DOHH2 (cell line): ENCODE results near the gene SIPA1.

ENCODE experiments used
- H3F3A ChIP-seq: fragments of 200-600 bp; sonication (generic), shearing (Covaris generic); 2 replicates; pipeline ENCODE4 v1.6.0; 2016; ENCODE audit warnings: antibody characterized with exemption, mild to moderate bottlenecking; ENCODE audit not compliant: control insufficient read depth, insufficient read depth
- H3K27ac ChIP-seq: fragments of 200-600 bp; sonication (generic); 2 replicates; pipeline ENCODE4 v1.5.1; 2014; ENCODE audit warnings: low read depth, mild to moderate bottlenecking, low read length, moderate library complexity
- H3K27me3 ChIP-seq: fragments of 200-600 bp; sonication (generic); 2 replicates; pipeline ENCODE4 v1.6.1; 2014; ENCODE audit warnings: mild to moderate bottlenecking, low read length, mixed read lengths; ENCODE audit not compliant: control insufficient read depth
- H3K36me3 ChIP-seq: fragments of 200-600 bp; sonication (generic); 2 replicates; pipeline ENCODE4 v1.6.1; 2014; ENCODE audit warnings: mild to moderate bottlenecking, low read length, moderate library complexity, mixed read lengths; ENCODE audit not compliant: control insufficient read depth
- H3K4me1 ChIP-seq: fragments of 200-600 bp; sonication (generic); 2 replicates; pipeline ENCODE4 v1.6.1; 2014; ENCODE audit warnings: mild to moderate bottlenecking, low read length, mixed read lengths; ENCODE audit not compliant: control insufficient read depth
- H3K4me2 ChIP-seq: fragments of 200-600 bp; sonication (generic); 2 replicates; pipeline ENCODE4 v1.6.0; 2014; ENCODE audit warnings: mild to moderate bottlenecking, low read length, moderate library complexity
- H3K4me3 ChIP-seq: fragments of 200-600 bp; sonication (generic); 2 replicates; pipeline ENCODE4 v1.5.1; 2014; ENCODE audit warnings: mild to moderate bottlenecking, low read length, mixed read lengths
- H3K79me2 ChIP-seq: fragments of 200-600 bp; sonication (generic); 2 replicates; pipeline ENCODE4 v1.6.1; 2014; ENCODE audit warnings: mild to moderate bottlenecking, low read length, mixed read lengths; ENCODE audit not compliant: control insufficient read depth
- H3K9me2 ChIP-seq: fragments of 200-600 bp; sonication (generic); replicated peaks from 2 replicates; pipeline ENCODE4 v1.6.1; 2014; ENCODE audit warnings: mild to moderate bottlenecking, low read length, mixed read lengths; ENCODE audit not compliant: control insufficient read depth
- H3K9me3 ChIP-seq: fragments of 200-600 bp; sonication (generic); 2 replicates; pipeline ENCODE4 v1.6.1; 2014; ENCODE audit warnings: antibody characterized with exemption, low read length, mixed read lengths; ENCODE audit not compliant: control insufficient read depth, insufficient read depth
- H4K20me1 ChIP-seq: fragments of 200-600 bp; sonication (generic); 2 replicates; pipeline ENCODE4 v1.6.0; 2014; ENCODE audit warnings: low read depth, mild to moderate bottlenecking, antibody characterized with exemption, low read length, moderate library complexity; ENCODE audit not compliant: control insufficient read depth, insufficient read depth
- EZH2phosphoT487 ChIP-seq: fragments of 200-600 bp; sonication (generic); IDR thresholded peaks from 2 replicates; pipeline ENCODE4 v1.6.1; 2017; ENCODE audit warnings: borderline replicate concordance, mild to moderate bottlenecking, antibody characterized with exemption, low read length, moderate library complexity, mixed read lengths
- TF ChIP-seq, protein P1 (sequence below): fragments of 200-600 bp; sonication (generic); IDR thresholded peaks from one replicate; pipeline ENCODE4 v1.5.1; 2014; ENCODE audit warnings: antibody characterized with exemption, mild to moderate bottlenecking, low read depth, low read length; ENCODE audit not compliant: poor library complexity, severe bottlenecking

The SIPA1 gene

DNA sequence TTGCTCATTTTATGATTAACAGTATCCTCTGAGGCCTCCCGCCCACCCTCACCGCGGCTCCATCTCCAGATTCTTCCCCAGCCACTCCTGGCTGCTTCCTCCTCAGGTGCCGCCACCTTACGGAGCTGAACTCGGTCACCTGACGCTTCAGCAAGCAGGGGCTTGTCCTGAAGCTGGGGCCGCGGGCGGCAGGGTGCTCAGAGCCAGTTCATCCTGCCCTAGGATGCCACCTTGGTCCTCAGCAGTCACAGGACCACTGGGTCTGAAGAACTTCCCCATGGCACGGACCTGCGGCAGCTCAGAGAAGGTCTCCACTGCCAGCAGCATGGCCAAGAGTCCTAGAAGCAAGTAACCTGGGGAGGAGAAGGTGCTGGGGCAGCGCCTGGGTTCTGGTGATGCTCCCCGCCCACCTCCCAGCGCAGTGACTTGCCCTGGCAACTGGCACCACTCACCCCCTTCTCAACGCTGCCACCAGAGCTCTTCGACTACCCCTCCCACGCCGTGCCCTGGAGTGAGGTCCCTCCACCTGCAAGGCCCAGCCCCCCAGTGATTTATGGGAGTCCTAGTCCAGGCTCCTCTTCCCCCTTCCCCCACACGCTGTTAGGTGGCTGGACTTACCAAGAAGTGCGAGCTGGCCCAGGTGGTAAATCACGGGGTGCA, 44.9 kb upstream of the SIPA1 start:
- peaks cover 5% of the 10 kb centered on the region for H3K36me3 ChIP-seq
- H4K20me1 ChIP-seq: no peaks in the 10 kb centered on the region
- no peaks in the 10 kb centered on the region for H3K27me3 ChIP-seq
- H3K4me1 ChIP-seq: peaks cover 21% of the 10 kb centered on the region
- no peak overlapping the region for H3K4me2 ChIP-seq
- H3K79me2 ChIP-seq: no peaks in the 10 kb centered on the region
- H3K9me2 ChIP-seq: no peaks in the 10 kb centered on the region
- TF ChIP-seq EZH2phosphoT487: no peak
- H3F3A ChIP-seq: no peaks in the 10 kb centered on the region
- no peaks in the 10 kb centered on the region for H3K9me3 ChIP-seq
- H3K27ac ChIP-seq: no peak overlapping the region
- no peak overlapping the region for H3K4me3 ChIP-seq

DNA sequence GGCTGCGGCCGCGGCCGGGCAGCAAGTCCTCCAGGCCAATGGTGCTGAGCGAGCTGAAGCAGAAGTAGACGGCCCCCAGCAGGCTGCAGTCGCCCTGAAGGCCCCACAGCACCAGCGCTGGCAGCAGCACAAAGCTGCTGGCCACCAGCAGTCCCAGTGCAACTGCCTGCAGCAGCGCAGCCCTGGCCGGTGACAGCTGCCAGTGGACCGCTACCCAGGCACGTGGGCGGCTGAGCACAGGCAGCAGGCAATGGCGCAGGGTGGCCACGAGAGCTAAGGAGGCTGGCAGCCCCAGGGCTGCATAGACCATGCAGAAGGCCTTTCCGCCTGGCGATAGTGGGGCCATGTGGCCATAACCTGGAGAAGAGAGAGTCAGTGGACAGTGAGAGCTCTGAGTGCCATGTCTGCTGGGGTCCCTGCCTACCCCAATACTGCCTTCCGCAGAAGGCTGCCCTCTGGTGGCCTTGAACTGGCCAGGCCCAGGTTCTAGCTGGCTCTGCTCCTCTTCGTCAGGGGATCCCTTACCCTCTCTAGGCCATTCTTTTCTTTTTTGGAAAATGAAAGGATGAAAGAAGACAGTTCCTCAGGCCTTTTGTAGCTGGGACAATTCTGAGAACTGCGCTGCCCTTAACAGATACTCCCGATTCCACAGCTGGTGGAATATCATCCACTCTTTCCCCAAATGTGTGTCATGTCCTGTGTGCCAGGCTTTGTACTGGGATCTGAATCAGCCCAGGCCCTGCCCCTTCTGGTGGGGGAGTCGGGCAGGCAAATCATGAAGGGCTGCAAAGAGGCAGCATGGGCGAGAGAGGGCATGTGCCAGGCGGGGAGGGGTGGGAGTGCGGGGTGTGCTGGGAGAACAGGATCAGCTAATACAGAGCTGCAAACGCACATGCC, 44.1 kb upstream of the SIPA1 start:
- Histone ChIP-seq H3K9me3 (no peaks in the 10 kb centered on the region), H3F3A (no peaks in the 10 kb centered on the region), H3K4me3 (no peak overlapping the region), H3K4me2 (no peak overlapping the region), H4K20me1 (no peaks in the 10 kb centered on the region), H3K27ac (no peak overlapping the region), H3K9me2 (no peaks in the 10 kb centered on the region), H3K27me3 (no peaks in the 10 kb centered on the region), H3K36me3 (peaks cover 12% of the 10 kb centered on the region), H3K79me2 (no peaks in the 10 kb centered on the region), H3K4me1 (peaks cover 13% of the 10 kb centered on the region)
- no peak for TF ChIP-seq EZH2phosphoT487
- TF ChIP-seq, protein P1, sequence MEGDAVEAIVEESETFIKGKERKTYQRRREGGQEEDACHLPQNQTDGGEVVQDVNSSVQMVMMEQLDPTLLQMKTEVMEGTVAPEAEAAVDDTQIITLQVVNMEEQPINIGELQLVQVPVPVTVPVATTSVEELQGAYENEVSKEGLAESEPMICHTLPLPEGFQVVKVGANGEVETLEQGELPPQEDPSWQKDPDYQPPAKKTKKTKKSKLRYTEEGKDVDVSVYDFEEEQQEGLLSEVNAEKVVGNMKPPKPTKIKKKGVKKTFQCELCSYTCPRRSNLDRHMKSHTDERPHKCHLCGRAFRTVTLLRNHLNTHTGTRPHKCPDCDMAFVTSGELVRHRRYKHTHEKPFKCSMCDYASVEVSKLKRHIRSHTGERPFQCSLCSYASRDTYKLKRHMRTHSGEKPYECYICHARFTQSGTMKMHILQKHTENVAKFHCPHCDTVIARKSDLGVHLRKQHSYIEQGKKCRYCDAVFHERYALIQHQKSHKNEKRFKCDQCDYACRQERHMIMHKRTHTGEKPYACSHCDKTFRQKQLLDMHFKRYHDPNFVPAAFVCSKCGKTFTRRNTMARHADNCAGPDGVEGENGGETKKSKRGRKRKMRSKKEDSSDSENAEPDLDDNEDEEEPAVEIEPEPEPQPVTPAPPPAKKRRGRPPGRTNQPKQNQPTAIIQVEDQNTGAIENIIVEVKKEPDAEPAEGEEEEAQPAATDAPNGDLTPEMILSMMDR: peak; percentile 86

DNA sequence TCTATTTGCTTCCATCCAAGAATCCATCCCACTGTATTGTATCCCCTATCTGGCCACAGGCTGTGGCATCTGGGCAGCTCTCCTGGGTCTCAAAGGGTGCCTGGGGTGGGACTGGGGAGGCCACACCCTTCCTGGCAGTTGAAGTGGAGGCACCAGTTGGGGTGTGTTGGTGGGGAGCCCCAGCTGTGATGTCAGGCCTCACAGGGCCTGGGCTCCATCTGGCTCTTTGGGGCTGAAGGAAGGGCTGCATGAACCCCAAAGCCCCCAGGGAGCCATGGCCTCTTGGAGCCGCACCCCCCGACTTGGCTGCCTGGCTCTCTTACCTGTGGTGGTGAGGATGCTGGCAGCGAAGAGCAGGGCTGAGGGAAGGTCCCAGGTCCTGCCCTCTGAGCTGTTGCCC, 42.8 kb upstream of the SIPA1 start:
- no peaks in the 10 kb centered on the region for H4K20me1 ChIP-seq
- TF ChIP-seq, protein P1: no peak
- no peak for TF ChIP-seq EZH2phosphoT487
- H3K79me2 ChIP-seq: no peaks in the 10 kb centered on the region
- no peak overlapping the region for H3K4me3 ChIP-seq
- H3K4me1 ChIP-seq: no peaks in the 10 kb centered on the region
- peaks cover 10% of the 10 kb centered on the region for H3K36me3 ChIP-seq
- no peaks in the 10 kb centered on the region for H3K9me3 ChIP-seq
- no peak overlapping the region for H3K4me2 ChIP-seq
- H3K27me3 ChIP-seq: no peaks in the 10 kb centered on the region
- no peaks in the 10 kb centered on the region for H3K9me2 ChIP-seq
- no peaks in the 10 kb centered on the region for H3F3A ChIP-seq
- no peak overlapping the region for H3K27ac ChIP-seq
